ENCODE measurements around the gene ADAM22.
A peak's percentile ranks its signal among the peaks of the same experiment; 100 is the strongest.
"Not testable (repeated sequence)": the region's sequence is repeated elsewhere in the genome, so short reads cannot be mapped to it uniquely, and the experiment has no call there.

The ADAM22 gene

GRCh38 chr7:87933953-87934698, at the start of gene ADAM22:
Gene ADAM22 (plus strand): TSS chr7:87934251. CDS start chr7:87934466, 215 bp downstream.
- peak within 1 kb of the TSS; percentile 71 for H3K4me3 ChIP-seq (ENCODE audit: low read depth, low read length)
- TF ChIP-seq CTCF (IDR thresholded peaks at IDR 0.05; ENCODE audit: low read depth, low read length) (no peak), MYC (IDR thresholded peaks at IDR 0.05; ENCODE audit: low read depth, low read length) (peak; percentile 80), POLR2A (IDR thresholded peaks at IDR 0.05; ENCODE audit: extremely low read depth, insufficient read length) (peak; percentile 81), MAX (IDR thresholded peaks at IDR 0.05; ENCODE audit: low read depth, low read length) (peak; percentile 59; the same call in 1 of the 2 replicates)
- DNase-seq (ENCODE audit: low read depth), result peak; percentile 98

- TF ChIP-seq MAX (IDR thresholded peaks at IDR 0.05; ENCODE audit: low read depth, low read length) (no peak), MYC (IDR thresholded peaks at IDR 0.05; ENCODE audit: low read depth, low read length) (no peak), POLR2A (IDR thresholded peaks at IDR 0.05; ENCODE audit: extremely low read depth, insufficient read length) (no peak), CTCF (IDR thresholded peaks at IDR 0.05; ENCODE audit: low read depth, low read length) (no peak)
- peak; percentile 12 for DNase-seq (ENCODE audit: low read depth)
- H3K4me3 ChIP-seq (ENCODE audit: low read depth, low read length), result no peak overlapping the region
Measured at GRCh38 chr7:87885018-87885417, 49.0 kb upstream of the ADAM22 start.

DNA sequence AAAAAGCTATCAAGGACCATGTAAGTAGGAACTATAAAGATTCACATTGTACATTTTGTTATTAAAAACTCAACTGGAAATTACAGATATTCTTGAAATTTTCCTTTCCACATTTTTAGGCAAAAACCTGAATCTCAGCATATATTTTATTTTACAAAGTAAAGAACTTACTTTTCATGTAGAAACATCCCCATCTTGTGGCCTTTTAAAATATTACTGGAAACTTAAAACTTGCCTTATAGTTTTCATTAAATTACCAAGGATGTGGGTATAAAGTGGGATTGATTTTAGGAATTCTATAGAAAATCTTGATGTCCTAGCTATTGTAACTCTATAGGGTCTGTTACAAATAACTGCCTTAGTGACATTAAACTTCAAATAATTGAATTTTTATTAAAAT, 47.2 kb upstream of the ADAM22 start:
- DNase-seq (ENCODE audit: low read depth), result peak; percentile 52
- H3K4me3 ChIP-seq (ENCODE audit: low read depth, low read length), result no peak overlapping the region
- no peak for TF ChIP-seq POLR2A (IDR thresholded peaks at IDR 0.05; ENCODE audit: extremely low read depth, insufficient read length)
- TF ChIP-seq MAX (IDR thresholded peaks at IDR 0.05; ENCODE audit: low read depth, low read length), result no peak
- no peak for TF ChIP-seq CTCF (IDR thresholded peaks at IDR 0.05; ENCODE audit: low read depth, low read length)
- TF ChIP-seq MYC (IDR thresholded peaks at IDR 0.05; ENCODE audit: low read depth, low read length), result no peak

GRCh38 chr7:87895363-87895762, 38.7 kb upstream of the ADAM22 start:
- DNase-seq (ENCODE audit: low read depth), result no peak
- no peak overlapping the region for H3K4me3 ChIP-seq (ENCODE audit: low read depth, low read length)
- TF ChIP-seq MAX (IDR thresholded peaks at IDR 0.05; ENCODE audit: low read depth, low read length) (no peak), POLR2A (IDR thresholded peaks at IDR 0.05; ENCODE audit: extremely low read depth, insufficient read length) (no peak), CTCF (IDR thresholded peaks at IDR 0.05; ENCODE audit: low read depth, low read length) (no peak), MYC (IDR thresholded peaks at IDR 0.05; ENCODE audit: low read depth, low read length) (no peak)

DNA sequence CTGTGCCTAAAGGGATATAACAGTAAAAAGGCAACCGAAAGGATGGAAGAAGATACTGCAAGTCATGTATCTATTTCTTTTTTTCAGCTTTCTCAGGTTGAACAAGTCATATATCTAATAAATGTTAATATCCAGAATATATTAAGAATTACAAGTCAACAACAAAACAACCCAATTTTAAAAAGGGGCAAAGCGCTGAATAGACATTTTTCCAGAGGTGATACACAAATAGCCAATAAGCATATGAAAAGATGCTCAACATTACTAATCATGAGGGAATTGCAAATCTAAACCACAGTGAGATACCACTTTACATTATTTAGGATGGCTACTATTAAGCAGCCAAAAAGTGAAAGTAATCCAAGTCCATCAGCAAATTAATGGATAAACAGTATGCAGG, 34.8 kb upstream of the ADAM22 start:
- H3K4me3 ChIP-seq (ENCODE audit: low read depth, low read length), result no peak overlapping the region
- TF ChIP-seq MAX (IDR thresholded peaks at IDR 0.05; ENCODE audit: low read depth, low read length) (no peak), POLR2A (IDR thresholded peaks at IDR 0.05; ENCODE audit: extremely low read depth, insufficient read length) (no peak), CTCF (IDR thresholded peaks at IDR 0.05; ENCODE audit: low read depth, low read length) (no peak), MYC (IDR thresholded peaks at IDR 0.05; ENCODE audit: low read depth, low read length) (no peak)

DNA sequence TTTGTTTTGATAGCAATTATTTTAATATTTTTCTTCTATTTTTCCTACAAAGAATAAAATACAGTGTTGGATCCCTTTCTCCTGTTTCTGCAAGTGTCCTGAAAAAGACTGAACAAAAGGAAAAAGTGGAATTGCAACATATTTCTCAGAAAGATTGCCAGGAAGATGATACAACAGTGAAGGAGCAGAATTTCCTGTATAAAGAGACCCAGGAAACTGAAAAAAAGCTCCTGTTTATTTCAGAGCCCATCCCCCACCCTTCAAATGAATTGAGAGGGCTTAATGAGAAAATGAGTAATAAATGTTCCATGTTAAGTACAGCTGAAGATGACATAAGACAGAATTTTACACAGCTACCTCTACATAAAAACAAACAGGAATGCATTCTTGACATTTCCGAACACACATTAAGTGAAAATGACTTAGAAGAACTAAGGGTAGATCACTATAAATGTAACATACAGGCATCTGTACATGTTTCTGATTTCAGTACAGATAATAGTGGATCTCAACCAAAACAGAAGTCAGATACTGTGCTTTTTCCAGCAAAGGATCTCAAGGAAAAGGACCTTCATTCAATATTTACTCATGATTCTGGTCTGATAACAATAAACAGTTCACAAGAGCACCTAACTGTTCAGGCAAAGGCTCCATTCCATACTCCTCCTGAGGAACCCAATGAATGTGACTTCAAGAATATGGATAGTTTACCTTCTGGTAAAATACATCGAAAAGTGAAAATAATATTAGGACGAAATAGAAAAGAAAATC, 26.7 kb upstream of the ADAM22 start:
- DNase-seq (ENCODE audit: low read depth); H3K4me3 ChIP-seq (ENCODE audit: low read depth, low read length): not testable (repeated sequence)

More for the DNA sequence above, 34.8 kb upstream of the ADAM22 start:
- DNase-seq (ENCODE audit: low read depth), result no peak

- DNase-seq (ENCODE audit: low read depth); H3K4me3 ChIP-seq (ENCODE audit: low read depth, low read length): not testable (repeated sequence)
Measured at GRCh38 chr7:87908814-87909213, 25.2 kb upstream of the ADAM22 start.

Data from NB4 (cell line).